DMS 273 treated with DMSO at 0.1 percent for 48 hours (cell line): ENCODE data around the gene ZNF565.
"Not testable (repeated sequence)": the region's sequence is repeated elsewhere in the genome, so short reads cannot be mapped to it uniquely, and the experiment has no call there.

Experiments used
- DNase-seq: peaks from one replicate; lab custom pipeline; 2025; lab: John Stamatoyannopoulos, UW

Gene ZNF565

DNA sequence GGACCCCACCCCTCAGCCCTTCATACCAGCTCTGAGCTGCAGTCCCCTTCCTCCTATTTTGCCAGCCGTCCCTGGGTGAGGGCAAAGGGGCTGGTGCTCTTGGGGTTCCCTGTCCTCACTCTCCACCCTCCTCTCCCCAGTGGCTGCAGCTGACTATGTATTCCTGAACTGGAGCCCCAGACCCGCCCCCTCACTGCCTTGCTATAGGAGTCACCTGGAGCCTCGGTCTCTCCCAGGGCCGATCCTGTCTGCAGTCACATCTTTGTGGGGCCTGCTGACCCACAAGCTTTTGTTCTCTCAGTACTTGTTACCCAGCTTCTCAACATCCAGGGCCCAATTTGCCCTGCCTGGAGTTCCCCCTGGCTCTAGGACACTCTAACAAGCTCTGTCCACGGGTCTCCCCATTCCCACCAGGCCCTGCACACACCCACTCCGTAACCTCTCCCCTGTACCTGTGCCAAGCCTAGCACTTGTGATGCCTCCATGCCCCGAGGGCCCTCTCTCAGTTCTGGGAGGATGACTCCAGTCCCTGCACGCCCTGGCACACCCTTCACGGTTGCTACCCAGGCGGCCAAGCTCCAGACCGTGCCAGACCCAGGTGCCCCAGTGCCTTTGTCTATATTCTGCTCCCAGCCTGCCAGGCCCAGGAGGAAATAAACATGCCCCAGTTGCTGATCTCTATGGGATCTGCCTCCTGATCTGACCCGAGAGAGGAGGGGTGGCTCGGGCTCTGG, 64.6 kb downstream of the ZNF565 start:
- no peak for DNase-seq

DNA sequence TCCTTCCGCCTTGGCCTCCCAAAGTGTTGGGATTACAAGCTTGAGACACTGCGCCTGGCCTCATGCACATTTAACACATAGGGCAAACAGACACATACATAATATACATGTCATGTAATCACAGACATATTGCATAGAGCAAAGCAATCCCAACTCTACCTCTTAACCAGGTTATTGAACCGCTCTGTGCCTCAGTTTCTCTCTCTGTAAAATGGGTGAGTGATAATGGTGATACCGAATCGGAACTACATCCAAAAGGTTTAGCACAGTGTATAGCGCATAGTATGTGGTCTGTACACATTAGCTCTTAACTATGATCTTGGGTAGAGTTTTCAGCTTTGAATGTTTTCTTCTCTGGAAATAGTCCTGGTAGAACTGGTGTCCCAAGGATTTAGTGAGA, 69.8 kb downstream of the ZNF565 start:
- no peak for DNase-seq

DNA sequence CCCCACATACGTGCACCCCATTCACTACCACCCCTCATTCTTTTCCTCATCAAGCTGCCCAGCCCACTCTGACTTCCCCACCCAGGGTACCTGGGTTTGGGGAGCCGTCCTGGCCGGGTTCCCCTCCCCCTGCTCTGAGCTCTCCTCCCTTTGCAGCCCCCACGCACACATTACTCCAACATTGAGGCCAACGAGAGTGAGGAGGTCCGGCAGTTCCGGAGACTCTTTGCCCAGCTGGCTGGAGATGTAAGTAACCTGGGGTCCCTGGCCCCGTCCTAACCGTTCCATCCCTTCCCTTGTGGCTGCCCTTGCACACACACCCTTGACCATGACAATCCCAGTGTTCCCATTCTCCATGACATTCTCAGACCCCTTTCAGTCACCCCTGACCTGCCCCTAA, 72.0 kb downstream of the ZNF565 start:
- no peak for DNase-seq

DNA sequence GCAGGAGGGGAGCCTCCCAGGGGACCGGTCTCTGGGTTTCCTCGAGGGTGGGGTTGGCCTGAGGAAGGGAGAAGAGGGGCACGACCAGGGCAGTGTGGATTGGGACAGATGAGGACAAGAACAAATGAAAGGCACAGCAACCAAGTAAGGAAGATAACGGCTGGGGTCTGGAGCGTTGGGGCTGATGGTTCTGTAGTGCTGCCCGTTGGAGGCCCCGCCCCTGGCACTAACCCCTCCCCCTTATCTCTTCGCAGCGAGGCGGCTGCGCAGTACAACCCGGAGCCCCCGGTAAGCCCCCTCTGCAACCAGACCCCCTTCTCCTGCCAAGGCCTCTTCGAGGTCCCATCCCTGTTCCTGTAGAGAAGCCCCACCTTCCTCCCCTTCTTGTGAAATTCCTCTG, 72.4 kb downstream of the ZNF565 start:
- no peak for DNase-seq

DNA sequence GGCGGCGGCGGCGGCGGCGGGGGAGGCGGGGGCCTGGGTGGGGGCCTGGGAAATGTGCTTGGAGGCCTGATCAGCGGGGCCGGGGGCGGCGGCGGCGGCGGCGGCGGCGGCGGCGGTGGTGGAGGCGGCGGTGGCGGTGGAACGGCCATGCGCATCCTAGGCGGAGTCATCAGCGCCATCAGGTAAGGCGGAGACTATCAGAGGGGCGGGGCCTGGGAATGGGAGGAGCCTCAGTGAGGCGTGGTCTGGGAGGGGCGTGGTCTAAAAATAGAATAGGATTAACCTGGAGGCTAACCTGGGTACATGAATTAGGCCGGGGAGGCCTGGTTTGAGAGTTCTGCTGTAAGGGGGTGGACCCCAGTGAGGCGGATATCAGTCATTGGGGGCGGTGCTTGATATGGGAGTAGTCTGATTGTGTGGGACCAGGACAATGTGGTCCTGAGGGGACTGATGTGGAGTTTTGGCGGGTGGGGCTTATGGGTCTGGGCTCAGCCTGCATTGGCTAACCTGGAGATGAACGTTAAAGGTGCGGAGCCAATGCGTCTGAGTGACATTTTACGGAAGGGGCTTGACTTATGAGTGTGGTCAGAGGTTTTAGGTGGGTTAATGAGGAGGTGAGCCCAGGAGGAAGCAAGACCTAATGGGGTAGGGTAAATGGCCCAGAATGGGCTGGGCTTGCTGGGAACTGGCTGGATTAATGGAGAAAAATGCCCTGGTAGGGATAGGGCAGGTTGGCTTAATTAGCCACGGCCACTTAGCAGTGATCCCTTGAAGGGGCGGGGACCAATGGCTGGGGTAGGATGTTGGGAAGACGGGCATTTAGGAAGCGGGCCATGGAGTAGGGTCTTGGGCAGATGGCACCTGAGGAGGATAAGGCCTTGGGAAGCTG, 73.2 kb downstream of the ZNF565 start:
- DNase-seq = peak; percentile 33

DNA sequence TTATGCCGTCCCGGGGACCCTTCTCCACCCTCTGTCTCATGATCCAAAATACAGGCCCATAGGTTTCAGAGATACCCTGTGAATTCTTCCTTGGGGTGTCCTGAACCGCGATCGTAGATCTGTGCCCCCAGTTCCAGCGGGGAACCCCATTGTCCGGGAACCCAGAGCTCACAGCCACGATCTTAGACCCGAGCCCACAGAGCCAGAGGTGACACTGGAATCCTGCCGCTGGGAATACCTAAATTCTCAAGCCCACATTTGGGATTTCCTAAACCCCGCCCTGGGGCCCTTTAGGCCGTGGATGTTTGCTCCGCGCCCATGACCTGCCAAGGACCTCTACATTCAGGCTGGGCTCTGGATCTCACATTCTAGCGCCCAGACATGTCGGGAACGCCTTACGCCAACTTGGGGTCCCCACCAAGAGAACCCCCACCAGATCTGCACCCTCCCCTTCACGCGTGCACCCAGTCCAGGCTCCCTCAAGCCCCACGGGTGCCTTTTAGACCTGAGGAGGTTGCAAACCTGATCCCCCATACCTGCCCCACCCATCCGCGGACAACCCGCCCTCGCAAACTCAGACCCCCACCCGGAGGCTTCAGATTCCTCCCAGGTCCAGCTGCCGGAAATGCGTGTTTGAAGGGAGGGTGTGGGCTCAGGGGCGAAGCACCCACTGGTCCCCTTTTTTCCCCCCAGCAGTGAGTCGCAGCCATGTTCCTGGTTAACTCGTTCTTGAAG, 74.0 kb downstream of the ZNF565 start:
- DNase-seq = peak; percentile 29

DNA sequence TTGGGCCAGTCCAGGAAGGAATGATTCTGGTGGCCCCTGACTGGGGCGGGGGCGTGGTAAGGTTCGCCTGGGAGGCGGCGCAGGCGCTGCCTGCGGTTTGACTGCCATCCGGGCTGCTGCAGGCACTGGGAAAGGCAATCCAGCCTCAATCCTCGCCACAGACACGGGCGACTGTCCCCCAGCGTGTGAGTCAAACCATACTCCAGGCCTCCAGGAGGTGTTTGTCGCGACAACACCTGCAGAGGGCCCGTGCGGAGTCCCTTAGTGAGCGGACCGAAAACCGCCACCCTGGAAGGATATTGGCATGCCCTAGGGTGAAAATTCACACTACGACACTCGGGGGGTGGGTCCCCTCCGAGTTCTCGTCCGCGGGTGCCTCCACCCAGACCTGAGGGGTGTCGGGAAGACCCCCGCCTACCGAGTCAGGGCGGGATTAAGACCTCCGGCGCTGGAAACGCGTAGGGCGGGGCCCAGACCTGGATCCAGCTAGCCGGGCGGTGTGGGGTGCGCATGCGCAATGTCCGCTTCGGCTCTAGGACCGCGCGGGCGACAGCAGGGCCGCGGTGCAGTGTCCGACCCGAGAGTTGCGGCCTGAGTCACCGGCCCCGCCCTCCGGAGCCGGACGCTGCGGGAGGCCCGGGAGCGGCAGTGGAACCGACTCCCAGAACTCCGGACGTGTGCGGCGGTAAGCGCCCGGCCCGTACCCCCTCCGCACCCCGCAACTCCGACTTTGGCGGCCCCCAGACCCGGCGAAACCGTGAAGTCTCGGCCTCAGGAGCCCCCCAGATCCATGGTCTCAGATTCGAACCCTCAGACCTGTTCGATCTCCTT, 74.8 kb downstream of the ZNF565 start, which contains the start of gene CAPNS1:
TSS of gene CAPNS1 (plus strand) at position 594 of the 831 bp plus-strand sequence. CDS start 946 bp downstream, outside the sequence.
- peak; percentile 87 for DNase-seq

DNA sequence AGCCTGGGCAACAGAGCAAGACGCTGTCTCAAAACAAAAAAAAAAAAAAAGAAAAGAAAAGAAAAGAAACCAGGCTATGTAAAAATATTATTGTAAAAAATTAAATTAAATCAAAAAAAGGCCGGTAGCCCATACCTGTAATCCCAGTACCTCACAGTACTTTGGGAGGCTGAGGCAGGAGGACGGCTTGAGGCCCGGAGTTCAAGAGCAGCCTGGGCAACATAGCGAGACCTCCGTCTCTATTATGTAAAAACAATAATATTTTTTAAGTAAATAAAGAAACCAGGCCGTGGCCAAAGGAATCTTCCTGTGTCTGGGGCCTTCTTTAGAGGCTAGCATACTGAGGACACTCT, 75.4 kb downstream of the ZNF565 start:
- no peak for DNase-seq

DNA sequence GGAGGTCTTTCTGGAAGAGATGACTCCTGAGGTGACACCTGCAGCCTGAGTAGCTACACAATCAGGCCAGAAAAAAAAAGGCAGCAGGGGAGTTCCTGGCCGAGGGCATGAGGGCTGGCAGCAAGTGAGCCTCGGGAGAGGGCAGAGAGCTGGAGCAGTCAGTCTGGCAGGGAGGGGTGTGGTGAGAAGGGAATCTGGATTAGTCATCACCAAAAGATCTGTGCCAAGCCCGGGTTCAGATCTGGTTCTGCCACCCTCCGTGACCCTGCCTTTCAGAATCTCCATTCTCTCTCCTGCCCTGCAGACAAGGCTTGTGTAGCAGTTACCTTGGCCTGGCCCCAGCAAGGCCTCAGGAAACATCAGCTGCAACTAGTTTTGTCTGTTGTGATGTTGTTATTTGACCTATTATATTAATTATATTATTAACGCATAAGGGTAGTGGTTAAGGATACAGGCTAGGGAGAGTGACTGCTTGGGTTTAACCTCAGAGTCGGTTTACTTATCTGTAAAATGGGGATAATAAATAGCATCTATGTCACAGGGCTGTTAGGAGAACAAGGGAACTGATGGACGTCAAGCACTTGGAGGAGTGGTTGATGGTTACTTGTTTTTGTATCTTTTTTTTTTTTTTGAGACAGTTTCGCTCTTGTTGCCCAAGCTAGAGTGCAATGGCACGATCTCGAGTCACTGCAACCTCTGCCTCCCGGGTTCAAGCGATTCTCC, 77.3 kb downstream of the ZNF565 start:
- peak; percentile 36 for DNase-seq

DNA sequence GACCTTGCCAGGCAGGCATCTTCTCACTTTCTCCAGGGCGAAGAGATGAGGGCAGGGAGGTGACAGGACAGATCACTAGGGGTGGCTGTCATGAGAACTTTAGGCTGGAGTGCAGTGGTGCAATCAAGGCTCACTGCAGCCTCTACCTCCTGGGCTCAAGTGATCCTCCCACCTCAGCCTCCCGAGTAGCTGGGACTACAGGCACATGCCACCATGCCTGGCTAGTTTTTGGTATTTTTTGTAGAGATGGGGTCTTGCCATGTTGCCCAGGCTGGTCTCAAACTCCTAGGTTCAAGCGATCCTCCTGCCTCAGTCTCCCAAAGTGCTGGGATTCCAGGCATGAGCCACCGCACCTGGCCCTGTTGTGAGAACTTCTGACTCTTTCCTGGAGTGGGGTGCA, 79.6 kb downstream of the ZNF565 start:
- DNase-seq = not testable (repeated sequence)
